KG1 (cell line): ENCODE measurements around the gene YARS1.
A peak's percentile ranks its signal among the peaks of the same experiment; 100 is the strongest.

Experiments
- DNase-seq: peaks from one replicate; lab custom pipeline; 2025; lab: John Stamatoyannopoulos, UW

YARS1 gene

GRCh38 chr1:32779242-32779641 lies 37.9 kb downstream of the YARS1 start:
- DNase-seq, result no peak

DNA sequence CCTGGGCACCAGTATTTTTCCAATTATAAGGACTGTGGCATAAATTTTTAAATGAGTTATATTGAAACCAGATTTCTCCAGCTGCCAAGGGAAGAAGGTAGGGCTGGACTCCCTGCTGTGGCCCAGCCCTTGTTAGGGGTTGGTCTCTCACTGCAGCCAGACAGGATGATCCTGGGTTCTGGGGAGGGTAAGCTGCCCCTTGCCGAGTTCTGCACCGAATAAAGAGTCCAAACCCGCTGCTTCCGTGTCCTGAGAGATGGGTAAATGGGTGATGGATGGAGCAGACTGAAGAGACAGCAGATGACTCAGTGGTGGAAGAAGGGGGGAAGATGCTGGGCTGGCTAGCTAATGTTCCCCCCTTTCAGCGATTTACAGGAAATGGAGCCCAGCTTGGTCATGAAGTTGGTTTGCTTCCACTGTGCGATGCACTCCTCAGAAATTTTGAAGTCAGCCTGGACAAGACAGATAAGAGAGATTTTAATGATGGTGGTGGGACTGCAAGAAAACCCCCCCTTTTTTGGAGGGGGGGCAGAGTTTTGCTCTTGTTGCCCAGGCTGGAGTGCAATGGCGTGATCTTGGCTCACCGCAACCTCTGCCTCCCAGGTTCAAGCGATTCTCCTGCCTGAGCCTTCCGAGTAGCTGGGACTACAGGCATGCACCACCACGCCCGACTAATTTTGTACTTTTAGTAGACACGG lies 41.4 kb downstream of the YARS1 start:
- DNase-seq, result no peak

GRCh38 chr1:32774950-32775634 lies 42.1 kb downstream of the YARS1 start:
- no peak for DNase-seq

GRCh38 chr1:32774464-32774808 lies 42.7 kb downstream of the YARS1 start:
- no peak for DNase-seq

GRCh38 chr1:32773764-32774463 lies 43.2 kb downstream of the YARS1 start:
- no peak for DNase-seq

DNA sequence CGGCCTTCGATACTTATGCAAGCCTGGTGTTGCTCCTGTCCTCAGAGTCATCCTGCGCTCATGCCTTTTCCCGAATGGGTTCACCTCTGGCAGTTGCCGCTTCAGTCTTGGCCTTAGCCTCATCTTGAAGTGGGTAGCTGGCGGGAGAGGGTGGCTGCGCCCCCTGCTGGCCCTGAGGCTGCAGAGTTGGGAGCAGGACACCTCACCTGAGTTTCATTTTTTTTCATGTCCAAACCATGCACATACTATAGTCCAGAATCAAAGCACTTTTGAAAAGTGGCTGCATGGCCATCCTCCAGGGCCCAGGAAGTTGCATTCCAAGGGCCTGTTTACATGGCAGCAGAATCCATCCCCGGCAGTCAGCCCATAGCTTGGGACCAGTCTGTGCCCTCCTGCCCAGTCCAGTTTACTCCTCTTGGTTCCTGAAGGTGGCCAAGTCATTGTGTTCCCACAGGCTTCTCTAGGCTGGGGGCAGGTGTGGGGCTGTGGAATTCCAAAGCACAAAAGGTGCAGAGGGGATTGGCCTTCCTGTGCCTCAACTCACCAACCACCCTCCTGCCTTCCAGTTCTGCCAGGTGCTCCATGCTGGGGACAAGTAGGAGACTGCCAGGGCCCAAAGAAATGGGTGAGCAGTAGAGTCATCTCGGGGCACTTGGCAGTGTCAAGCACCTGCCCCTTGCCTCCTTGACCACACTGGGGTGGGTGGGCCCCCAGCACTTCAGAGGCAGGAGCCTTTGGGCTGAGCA lies 44.0 kb downstream of the YARS1 start:
- DNase-seq, result peak; percentile 54

DNA sequence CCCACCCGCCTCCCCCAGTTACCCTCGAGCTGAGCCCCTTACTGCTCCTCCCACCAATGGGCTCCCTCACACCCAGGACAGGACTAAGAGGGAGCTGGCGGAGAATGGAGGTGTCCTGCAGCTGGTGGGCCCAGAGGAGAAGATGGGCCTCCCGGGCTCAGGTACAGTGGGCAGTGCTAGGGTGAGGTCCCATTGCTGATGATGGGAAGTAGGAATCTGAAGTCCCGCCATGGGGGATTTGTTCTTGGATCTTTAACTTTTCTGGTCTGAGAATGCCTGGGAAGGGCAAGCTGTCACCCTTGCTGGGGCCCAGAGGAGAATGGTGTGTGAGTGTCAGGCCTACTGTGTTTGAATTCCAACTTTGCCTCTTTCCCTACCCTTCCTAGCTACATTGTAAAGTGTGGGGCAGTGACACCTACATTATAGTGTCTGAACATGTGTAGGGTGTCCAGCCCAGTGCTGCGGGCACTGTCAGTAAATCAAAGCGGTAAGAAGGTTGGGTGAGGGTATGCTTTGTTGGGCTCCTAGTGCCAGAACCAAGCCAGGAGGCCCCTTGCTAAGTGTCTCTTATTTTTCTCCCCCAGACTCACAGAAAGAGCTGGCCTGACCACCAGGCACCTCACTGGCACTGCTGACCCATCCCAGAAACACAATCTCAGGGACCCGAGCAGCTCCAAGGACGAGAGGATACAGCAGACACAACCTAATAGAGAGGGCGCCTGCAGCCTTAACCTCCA lies 44.7 kb downstream of the YARS1 start:
- DNase-seq, result no peak

- DNase-seq, result no peak
Observed at GRCh38 chr1:32771561-32772280, 45.4 kb downstream of the YARS1 start.

DNA sequence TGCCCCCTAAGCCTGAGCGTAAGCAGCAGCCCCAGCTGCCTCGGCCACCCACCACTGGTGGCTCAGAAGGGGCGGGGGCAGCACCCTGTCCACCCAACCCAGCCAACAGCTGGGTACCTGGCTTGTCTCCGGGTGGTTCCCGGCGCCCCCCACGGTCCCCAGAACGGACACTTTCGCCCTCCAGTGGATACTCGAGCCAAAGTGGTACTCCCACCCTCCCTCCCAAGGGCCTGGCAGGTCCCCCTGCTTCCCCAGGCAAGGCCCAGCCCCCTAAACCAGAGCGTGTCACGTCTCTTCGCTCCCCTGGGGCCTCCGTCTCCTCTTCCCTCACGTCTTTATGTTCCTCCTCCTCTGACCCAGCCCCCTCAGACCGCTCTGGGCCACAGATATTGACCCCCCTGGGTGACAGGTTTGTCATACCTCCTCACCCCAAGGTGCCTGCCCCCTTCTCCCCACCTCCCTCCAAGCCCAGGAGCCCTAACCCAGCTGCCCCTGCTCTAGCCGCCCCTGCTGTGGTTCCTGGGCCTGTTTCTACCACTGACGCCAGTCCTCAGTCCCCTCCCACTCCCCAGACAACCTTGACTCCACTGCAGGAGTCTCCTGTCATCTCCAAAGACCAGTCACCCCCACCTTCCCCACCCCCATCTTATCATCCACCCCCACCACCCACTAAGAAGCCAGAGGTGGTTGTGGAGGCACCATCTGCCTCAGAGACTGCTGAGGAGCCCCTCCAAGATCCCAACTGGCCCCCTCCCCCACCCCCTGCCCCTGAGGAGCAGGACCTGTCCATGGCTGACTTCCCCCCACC lies 46.2 kb downstream of the YARS1 start:
- DNase-seq, result no peak

DNA sequence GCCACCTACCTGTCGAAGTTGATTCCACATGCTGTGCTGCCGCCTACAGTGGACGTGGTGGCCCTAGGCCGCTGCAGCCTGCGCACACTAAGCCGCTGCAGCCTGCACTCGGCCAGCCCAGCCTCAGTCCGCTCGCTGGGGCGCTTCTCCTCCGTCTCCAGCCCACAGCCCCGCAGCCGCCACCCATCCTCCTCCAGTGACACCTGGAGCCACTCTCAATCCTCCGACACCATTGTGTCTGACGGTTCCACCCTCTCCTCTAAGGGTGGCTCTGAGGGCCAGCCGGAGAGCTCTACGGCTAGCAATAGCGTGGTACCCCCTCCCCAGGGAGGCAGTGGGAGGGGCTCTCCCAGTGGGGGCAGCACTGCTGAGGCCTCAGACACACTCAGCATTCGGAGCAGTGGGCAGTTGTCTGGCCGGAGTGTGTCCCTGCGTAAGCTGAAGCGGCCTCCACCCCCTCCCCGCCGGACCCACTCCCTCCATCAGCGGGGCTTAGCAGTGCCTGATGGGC lies 46.9 kb downstream of the YARS1 start:
- no peak for DNase-seq

DNA sequence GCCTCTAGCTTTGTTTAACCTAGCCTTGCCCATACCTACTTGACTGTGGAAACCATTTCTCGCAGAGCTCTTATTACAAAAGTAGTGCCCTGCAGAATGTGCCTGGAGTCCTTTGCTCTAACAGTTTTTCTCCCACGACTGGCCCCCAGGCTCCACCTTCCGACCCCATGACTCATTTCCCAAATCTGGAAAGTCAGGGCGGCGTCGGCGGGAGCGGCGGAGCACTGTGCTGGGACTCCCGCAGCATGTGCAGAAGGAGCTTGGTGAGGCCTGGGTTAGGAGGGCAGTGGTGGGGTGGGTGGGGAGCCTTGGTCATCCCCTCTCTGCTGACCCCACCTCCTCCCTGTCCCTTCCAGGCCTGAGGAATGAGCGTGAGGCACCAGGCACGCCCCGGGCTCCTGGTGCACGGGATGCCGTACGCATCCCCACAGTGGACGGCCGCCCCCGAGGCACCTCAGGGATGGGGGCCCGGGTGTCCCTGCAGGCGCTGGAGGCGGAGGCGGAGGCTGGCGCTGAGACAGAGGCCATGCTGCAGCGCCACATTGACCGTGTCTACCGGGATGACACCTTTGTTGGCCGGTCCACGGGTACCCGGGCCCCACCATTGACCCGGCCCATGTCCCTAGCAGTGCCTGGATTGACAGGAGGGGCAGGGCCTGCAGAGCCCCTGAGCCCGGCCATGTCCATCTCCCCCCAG lies 47.5 kb downstream of the YARS1 start:
- no peak for DNase-seq

DNA sequence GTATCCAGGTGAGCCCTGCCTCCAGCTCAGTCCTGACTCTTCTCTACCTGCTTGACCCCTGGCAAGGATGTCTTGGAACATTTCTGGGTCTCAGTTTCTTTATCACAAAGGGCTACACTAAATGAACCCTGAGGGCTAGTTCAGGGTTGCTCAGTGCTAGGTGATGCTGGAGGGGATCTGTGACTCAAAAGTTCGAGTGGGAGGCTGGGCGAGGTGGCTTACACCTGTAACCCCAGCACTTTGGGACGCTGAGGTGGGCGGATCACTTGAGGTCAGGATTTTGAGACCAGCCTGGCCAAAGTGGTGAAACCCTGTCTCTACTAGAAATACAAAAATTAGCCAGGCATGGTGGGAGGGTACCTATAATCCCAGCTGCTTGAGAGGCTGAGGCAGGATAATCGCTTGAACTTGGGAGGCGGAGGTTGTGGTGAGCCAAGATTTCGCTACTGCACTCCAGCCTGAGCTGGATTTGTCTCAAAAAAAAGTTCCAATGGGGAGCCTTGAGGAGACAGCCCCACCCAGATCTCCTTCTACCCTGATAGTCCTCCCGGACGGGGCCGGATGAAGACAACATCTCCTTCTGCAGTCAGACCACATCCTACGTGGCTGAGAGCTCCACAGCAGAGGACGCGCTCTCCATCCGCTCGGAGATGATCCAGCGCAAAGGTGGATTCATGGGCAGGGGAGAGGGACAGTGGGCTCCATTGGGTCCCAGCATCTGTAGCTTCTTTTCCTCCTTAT lies 48.9 kb downstream of the YARS1 start:
- no peak for DNase-seq

DNA sequence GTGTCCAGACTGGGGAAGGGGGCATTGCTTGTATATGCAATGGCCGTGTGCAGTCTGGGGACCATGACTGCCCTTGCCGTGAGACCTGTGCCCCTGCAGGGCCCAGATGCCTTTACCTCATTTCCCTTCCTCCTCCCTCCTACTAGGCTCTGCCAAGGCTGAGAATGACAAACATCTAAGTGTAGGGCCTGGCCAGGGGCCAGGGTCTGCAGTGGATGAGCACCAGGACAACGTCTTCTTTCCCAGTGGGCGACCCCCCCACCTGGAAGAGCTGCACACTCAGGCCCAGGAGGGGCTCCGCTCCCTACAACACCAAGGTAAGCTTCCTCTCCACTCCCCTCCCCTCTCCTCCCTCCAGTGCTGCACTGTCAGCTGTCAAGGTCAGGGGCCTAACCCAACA lies 49.5 kb downstream of the YARS1 start:
- DNase-seq, result no peak

- no peak for DNase-seq
Observed at GRCh38 chr1:32767156-32767555, 50.0 kb downstream of the YARS1 start.

DNA sequence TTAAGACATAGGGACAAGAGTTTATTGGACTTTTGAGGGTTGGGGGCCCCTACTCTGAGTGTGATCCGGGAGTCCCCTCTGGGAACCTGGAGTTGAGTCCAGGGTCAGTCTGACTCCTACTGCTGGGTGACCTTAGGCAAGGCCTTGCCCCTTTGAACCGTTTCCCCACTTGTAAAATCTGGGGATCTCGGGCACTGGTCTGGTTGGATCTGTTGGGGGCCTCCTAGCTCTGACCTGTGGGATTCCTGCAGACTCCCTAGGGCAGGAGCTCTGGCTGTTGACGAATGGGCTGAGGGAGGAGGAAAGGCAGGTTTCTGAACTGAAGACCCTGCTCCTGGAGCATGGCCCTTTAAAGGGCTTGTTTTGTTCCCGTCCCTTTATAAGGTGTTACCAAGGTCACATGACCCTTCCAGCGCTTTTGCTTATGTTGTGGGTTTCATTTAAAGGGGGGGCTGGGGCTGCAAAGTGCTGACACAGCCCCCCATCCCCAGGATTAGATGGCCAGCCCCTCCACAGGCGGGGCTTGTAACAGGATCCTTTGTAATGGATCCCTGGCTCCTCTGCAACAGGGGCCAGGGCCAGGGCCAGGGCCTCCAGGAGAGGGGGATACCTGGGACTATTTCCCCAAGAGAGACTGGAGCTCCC lies 50.7 kb downstream of the YARS1 start:
- DNase-seq, result no peak

DNA sequence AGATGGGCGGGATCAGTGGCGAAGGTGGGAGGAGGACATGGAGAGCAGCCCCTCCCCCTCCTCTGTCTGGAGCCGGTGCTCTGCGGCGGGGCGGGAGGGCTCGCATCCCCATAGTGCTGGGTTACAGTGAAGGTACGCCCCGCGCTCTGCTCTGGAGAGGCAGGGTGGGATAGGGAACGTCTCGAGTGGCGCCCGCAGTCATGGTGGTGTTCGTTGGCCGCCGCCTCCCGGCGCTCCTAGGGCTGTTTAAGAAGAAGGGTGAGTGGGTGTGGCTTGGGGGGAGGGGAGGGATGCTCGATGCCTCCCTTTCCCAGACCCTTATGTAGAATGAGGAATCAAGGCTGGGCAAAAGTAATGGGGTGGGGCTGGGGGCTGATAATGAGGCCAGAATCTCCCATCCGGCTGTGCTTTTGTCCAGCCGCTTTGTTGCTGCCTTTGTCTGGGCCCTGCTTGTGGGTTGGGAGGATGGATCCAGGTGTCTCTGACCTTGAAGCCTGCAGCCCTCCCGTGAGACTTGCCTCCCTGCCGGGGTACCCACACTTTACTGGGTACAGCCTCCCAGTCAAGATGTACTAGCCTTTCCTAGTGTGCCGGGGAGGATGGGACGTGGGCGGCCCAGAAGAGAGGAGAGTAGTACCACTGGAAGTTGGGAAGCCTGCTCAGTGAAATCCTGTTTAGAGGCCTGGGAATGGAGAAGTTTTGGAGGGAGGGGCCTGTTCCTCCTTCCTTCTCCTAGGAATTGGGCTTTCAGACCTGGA lies 51.4 kb downstream of the YARS1 start:
- no peak for DNase-seq

GRCh38 chr1:32764826-32765569 lies 52.2 kb downstream of the YARS1 start:
- no peak for DNase-seq
